ENCODE results near the gene ARHGEF7. TPM values are rescaled to one million over a fixed set of nuclear protein-coding genes. Genes with fewer than 3 reads are reported as not detected.
A peak's percentile ranks its signal among the peaks of the same experiment; 100 is the strongest.

The ARHGEF7 gene
- total and polyA plus RNA-seq, 5 donors = 21.3 to 43.9 (median 35.3) TPM

DNA sequence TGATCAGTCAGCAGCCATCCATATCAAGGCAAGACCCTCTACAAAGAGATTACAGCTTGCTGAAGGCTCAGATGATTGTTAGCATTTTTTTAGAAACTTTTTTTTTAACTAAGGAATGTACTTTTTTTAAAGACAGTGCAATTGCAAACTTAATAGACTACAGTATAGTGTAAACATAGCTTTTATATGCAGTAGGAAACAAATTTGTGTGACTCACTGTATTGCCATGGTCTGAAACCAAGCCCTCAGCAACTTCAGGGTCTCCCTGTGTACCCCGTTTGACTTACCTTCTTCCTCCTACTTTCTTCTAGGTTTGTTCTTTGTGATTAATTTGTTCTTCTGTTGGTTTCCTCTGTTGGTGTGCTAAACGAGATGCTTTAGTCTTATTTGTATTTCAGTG is 112.3 kb downstream of the ARHGEF7 start:
- Histone ChIP-seq H3K4me1 (ENCODE audit: control insufficient read depth, insufficient read depth, low read length) (peaks cover 3% of the 10 kb centered on the region), H3K27ac (ENCODE audit: low read length) (no peak overlapping the region)

DNA sequence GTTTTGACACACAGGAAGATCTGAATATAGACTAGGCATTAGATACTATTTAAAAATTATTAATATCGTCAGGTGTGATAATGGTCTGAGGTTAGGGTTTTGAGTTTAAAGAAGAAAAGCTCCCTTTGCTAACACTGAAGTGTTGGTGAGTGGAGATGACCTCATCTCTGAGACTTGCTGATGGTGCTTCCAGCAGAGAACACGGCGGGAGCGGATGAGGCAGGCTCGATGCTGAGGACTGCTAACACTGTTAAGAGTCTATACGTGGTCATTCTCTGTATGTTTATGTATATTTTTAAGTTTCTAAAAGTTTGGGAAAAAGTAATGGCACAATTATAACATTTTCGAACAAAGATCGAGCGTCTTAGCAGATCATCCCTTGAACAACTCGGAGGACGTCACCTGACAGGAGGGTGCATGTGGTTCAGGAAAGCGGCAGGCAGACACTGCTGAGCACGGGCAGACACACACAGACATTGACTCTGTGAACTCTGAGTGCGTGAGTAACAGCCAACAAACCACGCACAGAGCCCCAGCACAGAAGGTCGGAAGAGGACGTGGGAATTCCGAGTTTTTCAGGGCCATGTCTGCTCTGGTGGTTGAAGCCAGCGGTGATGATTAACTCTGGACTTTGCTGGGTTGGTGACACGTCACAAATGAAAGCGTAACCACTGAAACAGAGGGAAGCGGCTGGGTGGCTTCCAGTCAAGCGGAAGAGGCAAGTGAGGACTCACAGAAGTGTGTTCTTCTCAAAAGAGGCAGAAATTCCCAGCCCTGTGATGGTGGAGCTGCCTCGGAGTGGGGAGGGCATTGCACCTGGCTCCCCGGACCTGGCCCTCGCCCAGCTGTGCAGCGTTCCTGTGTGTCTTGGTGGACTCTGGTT is 113.4 kb downstream of the ARHGEF7 start:
- Histone ChIP-seq H3K27ac (ENCODE audit: low read length) (no peak overlapping the region), H3K27me3 (ENCODE audit: control insufficient read depth, insufficient read depth) (no peaks in the 10 kb centered on the region), H3K9me3 (ENCODE audit: control insufficient read depth, low read length) (no peaks in the 10 kb centered on the region), H3K4me3 (ENCODE audit: low read length) (no peak overlapping the region), H3K4me1 (ENCODE audit: control insufficient read depth, insufficient read depth, low read length) (peaks cover 5% of the 10 kb centered on the region)
- no peak for DNase-seq
- ATAC-seq = no peak
- 76% methylated on average over 27 of the region's 27 CpGs for WGBS
- intact Hi-C loops (cut with DNase I) = loop anchor here in 3 of 4 donors (5.0 to 10.0 kb wide), 3 partner anchors 76 to 164 kb away; no protein-coding TSS in a partner anchor

More for the DNA sequence above, 112.3 kb downstream of the ARHGEF7 start:
- no peaks in the 10 kb centered on the region for H3K27me3 ChIP-seq (ENCODE audit: control insufficient read depth, insufficient read depth)
- no peaks in the 10 kb centered on the region for H3K9me3 ChIP-seq (ENCODE audit: control insufficient read depth, low read length)
- no peak for DNase-seq
- no peak overlapping the region for H3K4me3 ChIP-seq (ENCODE audit: low read length)
- intact Hi-C loops (cut with DNase I) = loop anchor here in 3 of 4 donors (5.0 to 10.0 kb wide), 3 partner anchors 75 to 163 kb away; no protein-coding TSS in a partner anchor
- no peak for ATAC-seq
- WGBS = 69% methylated on average over 2 of the region's 2 CpGs

DNA sequence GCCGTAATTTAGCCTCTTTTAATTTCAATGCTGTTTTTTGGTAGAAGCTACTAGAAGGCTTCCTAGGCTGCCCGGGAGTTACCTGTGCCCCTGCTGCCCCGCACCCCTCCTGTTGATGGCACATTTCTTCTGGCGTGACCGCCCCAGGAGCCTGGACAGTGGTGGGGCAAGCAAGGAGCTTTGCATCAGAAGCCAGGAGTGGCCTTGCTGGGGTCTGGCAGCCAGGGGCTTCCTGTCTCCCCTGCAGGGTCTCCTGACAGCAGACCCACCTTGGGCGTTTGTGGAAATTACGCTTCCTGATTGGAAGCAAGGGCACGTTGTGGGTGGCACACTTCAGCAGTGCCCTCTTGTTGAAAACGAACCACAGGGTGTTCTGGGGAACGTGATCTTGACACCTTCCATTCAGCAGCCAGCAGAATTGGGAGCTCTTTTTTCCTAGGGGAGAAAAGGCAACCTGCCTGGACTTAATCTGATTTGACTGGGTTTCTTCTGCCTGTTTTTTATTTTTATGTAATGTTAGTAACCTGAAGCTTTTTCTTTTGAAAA is 115.3 kb downstream of the ARHGEF7 start:
- no peak overlapping the region for H3K27ac ChIP-seq (ENCODE audit: low read length)
- ATAC-seq (peak; percentile 24 to 31), DNase-seq (no peak)
- WGBS = 64% methylated on average over 10 of the region's 10 CpGs
- H3K4me3 ChIP-seq (ENCODE audit: low read length) = no peak overlapping the region
- peaks cover 5% of the 10 kb centered on the region for H3K4me1 ChIP-seq (ENCODE audit: control insufficient read depth, insufficient read depth, low read length)
- intact Hi-C loops (cut with DNase I) = no loop called here
- no peaks in the 10 kb centered on the region for H3K9me3 ChIP-seq (ENCODE audit: control insufficient read depth, low read length)
- H3K27me3 ChIP-seq (ENCODE audit: control insufficient read depth, insufficient read depth) = no peaks in the 10 kb centered on the region

DNA sequence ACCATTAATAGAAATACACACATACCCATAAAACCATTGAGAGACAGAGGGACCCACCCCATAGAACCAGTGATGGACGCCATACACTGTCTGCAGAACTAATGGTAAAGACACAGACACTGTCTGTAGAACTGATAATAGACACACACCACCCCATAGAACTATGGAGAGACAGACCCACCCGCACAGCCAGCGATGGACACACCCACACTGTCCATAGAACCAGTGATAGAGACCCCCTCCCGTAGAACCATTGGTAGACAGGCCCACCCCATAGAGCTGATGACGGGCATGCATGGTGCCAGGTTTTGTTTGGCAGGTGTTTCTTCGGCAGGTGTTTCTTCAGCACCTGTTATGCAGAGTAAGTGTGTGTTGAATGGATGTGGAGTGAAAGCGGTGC is 117.1 kb downstream of the ARHGEF7 start:
- Histone ChIP-seq H3K4me1 (ENCODE audit: control insufficient read depth, insufficient read depth, low read length) (peaks cover 5% of the 10 kb centered on the region), H3K9me3 (ENCODE audit: control insufficient read depth, low read length) (no peaks in the 10 kb centered on the region), H3K27me3 (ENCODE audit: control insufficient read depth, insufficient read depth) (no peaks in the 10 kb centered on the region), H3K27ac (ENCODE audit: low read length) (no peak overlapping the region), H3K4me3 (ENCODE audit: low read length) (no peak overlapping the region)
- 95% methylated on average over 7 of the region's 7 CpGs for WGBS
- no peak for DNase-seq
- intact Hi-C loops (cut with DNase I) = no loop called here
- peak in 1 of 2 donors; percentile 25 for ATAC-seq

DNA sequence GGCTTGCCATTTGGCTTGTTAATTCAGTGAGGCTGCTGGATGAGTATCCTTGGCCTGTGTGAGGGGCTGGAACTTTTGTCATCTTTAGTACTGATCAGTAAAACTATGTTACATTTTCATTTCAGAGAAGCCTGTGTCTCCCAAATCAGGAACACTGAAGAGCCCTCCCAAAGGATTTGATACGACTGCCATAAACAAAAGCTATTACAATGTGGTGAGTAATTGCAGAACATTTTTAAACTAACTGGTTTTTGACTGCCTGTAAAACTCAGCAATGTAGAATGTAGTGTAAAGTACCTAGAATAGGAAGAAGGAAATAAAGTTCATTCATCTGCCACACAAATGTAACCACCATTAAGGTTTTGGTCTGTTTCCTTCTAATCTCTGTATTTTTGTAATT is 118.0 kb downstream of the ARHGEF7 start:
- Histone ChIP-seq H3K27me3 (ENCODE audit: control insufficient read depth, insufficient read depth) (no peaks in the 10 kb centered on the region), H3K27ac (ENCODE audit: low read length) (no peak overlapping the region), H3K4me3 (ENCODE audit: low read length) (no peak overlapping the region), H3K9me3 (ENCODE audit: control insufficient read depth, low read length) (no peaks in the 10 kb centered on the region), H3K4me1 (ENCODE audit: control insufficient read depth, insufficient read depth, low read length) (peaks cover 5% of the 10 kb centered on the region)
- ATAC-seq = no peak
- no peak for DNase-seq
- intact Hi-C loops (cut with DNase I) = no loop called here
- WGBS = 35% methylated on average over 1 of the region's 1 CpG

DNA sequence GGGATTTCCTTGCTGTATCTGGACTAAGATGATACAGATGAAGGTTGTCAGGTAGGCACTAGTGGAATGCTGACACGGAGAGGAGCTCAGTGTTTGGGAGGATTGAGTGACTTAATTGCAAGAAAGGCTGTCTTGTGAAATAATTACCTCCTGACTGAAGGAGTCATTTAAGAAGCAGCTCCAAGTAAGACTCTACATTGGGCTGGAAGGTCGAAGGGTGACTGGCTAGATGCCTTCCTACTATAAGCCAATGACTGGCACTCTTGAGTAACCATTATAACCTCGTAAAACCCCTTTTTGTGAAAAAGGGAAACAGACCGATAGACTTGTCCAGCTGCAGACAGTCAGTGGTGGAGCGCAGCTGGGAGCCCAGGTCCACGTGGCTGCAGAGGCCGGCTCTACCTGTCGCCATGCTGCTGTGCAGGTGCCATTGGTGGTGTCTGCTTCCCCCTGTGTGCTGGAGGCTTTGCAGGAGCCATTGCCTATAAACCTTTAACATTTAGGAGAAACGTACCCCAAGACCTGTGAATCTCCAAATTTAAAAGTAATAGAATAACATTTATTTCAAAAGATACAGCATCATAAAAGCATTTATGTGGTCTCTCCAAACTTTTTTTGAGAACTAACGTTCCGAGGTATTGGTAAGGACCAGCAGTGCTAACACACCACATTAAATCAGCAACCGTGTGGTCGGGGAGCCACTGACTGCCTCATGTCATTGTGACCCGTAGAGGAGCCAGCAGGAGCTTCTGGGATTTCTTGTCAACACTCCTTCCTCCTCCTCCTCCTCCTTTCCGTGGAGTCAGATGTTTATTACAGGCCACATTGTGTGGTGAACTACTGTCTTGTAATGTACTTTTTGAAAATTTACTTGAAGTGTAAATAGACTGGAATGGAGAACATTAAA is 124.9 kb downstream of the ARHGEF7 start:
- H3K27me3 ChIP-seq (ENCODE audit: control insufficient read depth, insufficient read depth) = no peaks in the 10 kb centered on the region
- no peak overlapping the region for H3K27ac ChIP-seq (ENCODE audit: low read length)
- H3K9me3 ChIP-seq (ENCODE audit: control insufficient read depth, low read length) = no peaks in the 10 kb centered on the region
- H3K4me3 ChIP-seq (ENCODE audit: low read length) = no peak overlapping the region
- no peak for ATAC-seq
- intact Hi-C loops (cut with DNase I) = no loop called here
- no peaks in the 10 kb centered on the region for H3K4me1 ChIP-seq (ENCODE audit: control insufficient read depth, insufficient read depth, low read length)
- DNase-seq = no peak
- 82% methylated on average over 15 of the region's 15 CpGs for WGBS

DNA sequence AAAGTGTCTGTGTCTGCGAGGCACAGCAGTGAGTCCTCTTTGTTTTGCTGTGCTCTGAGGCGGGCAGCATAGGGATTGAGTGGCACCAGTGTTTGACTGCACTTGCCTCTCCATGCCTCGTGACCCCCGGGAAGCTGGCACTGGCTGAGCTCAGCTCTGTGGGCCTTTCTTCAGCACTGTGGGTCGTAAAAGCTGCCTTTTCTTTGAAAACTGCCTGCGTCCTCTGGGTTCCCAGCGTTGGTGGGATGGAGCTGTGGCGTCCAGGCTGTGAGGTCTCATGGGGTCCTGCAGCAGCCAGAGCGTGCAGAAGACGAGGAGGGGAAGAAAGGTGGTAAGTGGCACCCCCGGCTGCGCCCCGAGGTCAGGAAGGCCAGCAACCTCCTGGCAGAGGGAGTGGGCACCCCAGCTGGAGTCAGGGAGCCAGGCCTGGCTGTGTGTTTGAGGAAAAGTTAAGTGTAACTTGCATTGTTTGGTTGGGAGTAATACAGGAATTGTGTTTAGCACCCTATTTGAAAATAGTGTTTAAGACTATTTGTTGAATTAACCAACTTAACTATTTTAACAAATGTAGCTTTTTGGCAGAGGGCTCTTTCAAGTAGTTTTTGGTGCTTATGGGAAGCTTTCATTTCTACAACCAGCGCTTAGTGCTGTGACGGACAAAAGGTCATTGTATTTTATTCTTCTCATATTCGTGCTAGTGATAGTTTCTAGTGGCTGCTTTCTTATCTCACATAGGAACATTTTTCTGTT is 126.1 kb downstream of the ARHGEF7 start:
- intact Hi-C loops (cut with DNase I) = no loop called here
- H3K27ac ChIP-seq (ENCODE audit: low read length) = no peak overlapping the region

DNA sequence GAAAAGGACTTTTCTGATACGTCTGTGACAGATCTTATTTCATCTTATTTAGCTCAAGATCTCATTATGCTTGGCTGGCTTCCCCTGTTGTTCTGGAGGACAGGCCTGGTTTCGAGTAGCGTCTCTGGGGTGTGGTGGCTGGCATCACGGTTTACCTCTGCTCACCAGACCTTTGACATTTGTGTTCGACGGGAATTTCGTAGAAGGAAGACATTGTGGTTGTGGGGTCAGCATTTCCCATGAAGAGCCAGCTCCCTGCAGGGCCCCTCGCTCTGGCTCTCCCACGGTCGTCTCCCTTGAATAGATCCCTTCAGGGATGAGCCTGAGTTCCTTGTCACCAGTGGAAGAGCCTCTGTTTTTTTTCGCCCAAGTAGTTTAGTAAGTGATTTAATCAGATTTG is 126.8 kb downstream of the ARHGEF7 start:
- Histone ChIP-seq H3K27me3 (ENCODE audit: control insufficient read depth, insufficient read depth) (no peaks in the 10 kb centered on the region), H3K4me1 (ENCODE audit: control insufficient read depth, insufficient read depth, low read length) (no peaks in the 10 kb centered on the region), H3K27ac (ENCODE audit: low read length) (no peak overlapping the region), H3K4me3 (ENCODE audit: low read length) (no peak overlapping the region), H3K9me3 (ENCODE audit: control insufficient read depth, low read length) (no peaks in the 10 kb centered on the region)
- ATAC-seq (no peak), DNase-seq (no peak)
- intact Hi-C loops (cut with DNase I) = no loop called here
- 81% methylated on average over 11 of the region's 11 CpGs for WGBS

More for the DNA sequence above, 126.1 kb downstream of the ARHGEF7 start:
- 83% methylated on average over 16 of the region's 16 CpGs for WGBS
- DNase-seq = no peak
- H3K9me3 ChIP-seq (ENCODE audit: control insufficient read depth, low read length) = no peaks in the 10 kb centered on the region
- H3K27me3 ChIP-seq (ENCODE audit: control insufficient read depth, insufficient read depth) = no peaks in the 10 kb centered on the region
- no peak for ATAC-seq
- H3K4me1 ChIP-seq (ENCODE audit: control insufficient read depth, insufficient read depth, low read length) = no peaks in the 10 kb centered on the region
- H3K4me3 ChIP-seq (ENCODE audit: low read length) = no peak overlapping the region

DNA sequence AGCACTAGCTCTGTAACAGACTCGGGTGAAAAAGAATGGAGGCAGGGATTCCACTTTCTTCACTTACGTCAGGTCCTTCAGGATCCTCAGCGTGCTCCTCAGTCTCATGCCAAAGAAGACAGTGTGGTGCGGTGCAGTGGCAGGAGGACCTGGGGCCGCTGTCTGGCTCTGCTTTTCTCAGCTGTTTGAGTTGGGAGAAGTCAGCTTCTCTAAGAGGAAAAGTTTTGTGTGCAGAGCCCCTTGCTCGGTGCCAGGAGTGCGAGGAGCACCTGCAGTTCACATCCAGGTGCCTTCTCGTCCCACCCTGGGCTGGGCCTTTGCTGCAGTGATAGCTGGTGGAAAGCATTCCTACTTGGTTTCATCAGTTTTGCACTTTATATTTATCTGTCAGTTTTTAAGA is 127.5 kb downstream of the ARHGEF7 start:
- intact Hi-C loops (cut with DNase I) = no loop called here
- Histone ChIP-seq H3K4me1 (ENCODE audit: control insufficient read depth, insufficient read depth, low read length) (no peaks in the 10 kb centered on the region), H3K9me3 (ENCODE audit: control insufficient read depth, low read length) (no peaks in the 10 kb centered on the region), H3K27ac (ENCODE audit: low read length) (no peak overlapping the region), H3K4me3 (ENCODE audit: low read length) (no peak overlapping the region), H3K27me3 (ENCODE audit: control insufficient read depth, insufficient read depth) (no peaks in the 10 kb centered on the region)
- no peak for ATAC-seq
- WGBS = 94% methylated on average over 8 of the region's 8 CpGs
- no peak for DNase-seq

DNA sequence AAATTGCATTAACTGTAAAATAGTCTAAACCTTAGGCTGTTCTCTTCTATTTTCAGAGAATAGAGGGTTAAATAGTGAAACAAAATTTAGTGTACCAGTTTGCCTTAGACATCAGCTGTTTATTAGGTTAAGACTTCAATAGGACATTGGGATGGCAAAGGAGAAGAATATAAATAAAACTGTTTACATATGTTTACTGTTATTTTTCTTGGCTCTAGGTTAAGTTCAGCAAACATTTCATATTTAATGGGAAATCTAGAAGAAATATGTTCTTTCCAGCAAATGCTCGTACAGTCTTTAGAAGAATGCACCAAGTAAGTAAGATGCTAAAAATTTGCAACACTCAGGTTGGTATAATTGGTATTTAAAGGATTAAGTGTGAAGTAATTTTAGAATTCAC is 128.9 kb downstream of the ARHGEF7 start:
- no peaks in the 10 kb centered on the region for H3K9me3 ChIP-seq (ENCODE audit: control insufficient read depth, low read length)
- H3K4me3 ChIP-seq (ENCODE audit: low read length) = no peak overlapping the region
- WGBS = 97% methylated on average over 1 of the region's 1 CpG
- intact Hi-C loops (cut with DNase I) = no loop called here
- H3K27me3 ChIP-seq (ENCODE audit: control insufficient read depth, insufficient read depth) = no peaks in the 10 kb centered on the region
- H3K27ac ChIP-seq (ENCODE audit: low read length) = no peak overlapping the region
- DNase-seq (no peak), ATAC-seq (no peak)
- H3K4me1 ChIP-seq (ENCODE audit: control insufficient read depth, insufficient read depth, low read length) = peaks cover 2% of the 10 kb centered on the region

All from right cardiac atrium (tissue), 5 donors.